Subcutaneous abdominal adipose tissue (tissue), 5 donors: ENCODE data around the gene DHRSX.

Experiments
- H3K27ac ChIP-seq: one replicate; pipeline ENCODE4 v1.7.0; 2013; ENCODE audit warnings: low read depth, mild to moderate bottlenecking, inconsistent platforms, low read length, moderate library complexity
- H3K27me3 ChIP-seq, 5 donors: one replicate each; pipeline ENCODE4 v1.7.0; 2013; ENCODE audit warnings: low read length in 5 of 5, inconsistent platforms in 1 of 5; ENCODE audit not compliant: control insufficient read depth in 5 of 5, insufficient read depth in 4 of 5
- H3K36me3 ChIP-seq, 5 donors: one replicate each; pipeline ENCODE4 v1.7.0; 2013; ENCODE audit warnings: low read length in 5 of 5; ENCODE audit not compliant: control insufficient read depth in 5 of 5, insufficient read depth in 5 of 5
- H3K4me1 ChIP-seq, 5 donors: one replicate each; pipeline ENCODE4 v1.7.0; 2013; ENCODE audit warnings: low read length in 5 of 5, mild to moderate bottlenecking in 3 of 5, moderate library complexity in 1 of 5; ENCODE audit not compliant: control insufficient read depth in 5 of 5, insufficient read depth in 5 of 5
- H3K4me3 ChIP-seq, 5 donors: one replicate each; pipeline ENCODE4 v1.7.0; 2013; ENCODE audit warnings: low read length in 5 of 5, low read depth in 1 of 5
- H3K9ac ChIP-seq, 5 donors: one replicate each; pipeline ENCODE4 v1.7.0; 2013; ENCODE audit warnings: low read length in 5 of 5, mild to moderate bottlenecking in 4 of 5, moderate library complexity in 3 of 5
- H3K9me3 ChIP-seq, 5 donors: one replicate each; pipeline ENCODE4 v1.7.0; 2013; ENCODE audit warnings: low read length in 5 of 5; ENCODE audit not compliant: control insufficient read depth in 5 of 5
- donor health status: healthy.
- donor health status: healthy.
- donor health status: healthy.
- donor health status: healthy.
- donor health status: healthy.

DHRSX gene

GRCh38 chrX:2187352-2188115 is 313.2 kb downstream of the DHRSX start:
- no peak overlapping the region for H3K27ac ChIP-seq
- H3K9ac ChIP-seq: no peak overlapping the region
- no peaks in the 10 kb centered on the region for H3K36me3 ChIP-seq
- peaks cover 0 to 19% (median 4%) of the 10 kb centered on the region in 5 donors for H3K9me3 ChIP-seq
- peaks cover 0 to 3% (median 0%) of the 10 kb centered on the region in 5 donors for H3K4me1 ChIP-seq
- no peak overlapping the region for H3K4me3 ChIP-seq
- H3K27me3 ChIP-seq: no peaks in the 10 kb centered on the region

- H3K36me3 ChIP-seq: no peaks in the 10 kb centered on the region
- peaks cover 0 to 10% (median 4%) of the 10 kb centered on the region in 5 donors for H3K9me3 ChIP-seq
- no peak overlapping the region for H3K9ac ChIP-seq
- H3K27me3 ChIP-seq: no peaks in the 10 kb centered on the region
- peaks cover 0 to 5% (median 0%) of the 10 kb centered on the region in 5 donors for H3K4me1 ChIP-seq
- H3K4me3 ChIP-seq: no peak overlapping the region
- no peak overlapping the region for H3K27ac ChIP-seq
Measured at GRCh38 chrX:2185341-2186082, 315.3 kb downstream of the DHRSX start.

- Histone ChIP-seq H3K4me3 (no peak overlapping the region), H3K9me3 (peaks cover 0 to 12% (median 0%) of the 10 kb centered on the region in 5 donors), H3K36me3 (no peaks in the 10 kb centered on the region), H3K27ac (no peak overlapping the region), H3K27me3 (no peaks in the 10 kb centered on the region), H3K9ac (no peak overlapping the region), H3K4me1 (peaks cover 0 to 5% (median 0%) of the 10 kb centered on the region in 5 donors)
Measured at GRCh38 chrX:2184089-2184488, 316.7 kb downstream of the DHRSX start.

- Histone ChIP-seq H3K9me3 (peaks cover 0 to 12% (median 0%) of the 10 kb centered on the region in 5 donors), H3K27ac (no peak overlapping the region), H3K36me3 (no peaks in the 10 kb centered on the region), H3K27me3 (no peaks in the 10 kb centered on the region), H3K4me3 (no peak overlapping the region), H3K9ac (no peak overlapping the region), H3K4me1 (peaks cover 0 to 5% (median 0%) of the 10 kb centered on the region in 5 donors)
Measured at GRCh38 chrX:2183193-2183725, 317.5 kb downstream of the DHRSX start.

- H3K36me3 ChIP-seq: no peaks in the 10 kb centered on the region
- H3K4me1 ChIP-seq: peaks cover 0 to 4% (median 0%) of the 10 kb centered on the region in 5 donors
- H3K4me3 ChIP-seq: no peak overlapping the region
- H3K27ac ChIP-seq: no peak overlapping the region
- H3K9me3 ChIP-seq: peaks cover 0 to 8% (median 2%) of the 10 kb centered on the region in 5 donors
- H3K27me3 ChIP-seq: peaks cover 0 to 3% (median 0%) of the 10 kb centered on the region in 5 donors
- no peak overlapping the region for H3K9ac ChIP-seq
Measured at GRCh38 chrX:2177541-2177940, 323.2 kb downstream of the DHRSX start.

GRCh38 chrX:2176733-2177132 is 324.0 kb downstream of the DHRSX start:
- no peak overlapping the region for H3K27ac ChIP-seq
- peaks cover 0 to 3% (median 0%) of the 10 kb centered on the region in 5 donors for H3K27me3 ChIP-seq
- H3K36me3 ChIP-seq: no peaks in the 10 kb centered on the region
- no peak overlapping the region for H3K9ac ChIP-seq
- H3K9me3 ChIP-seq: peaks cover 0 to 8% (median 2%) of the 10 kb centered on the region in 5 donors
- H3K4me3 ChIP-seq: no peak overlapping the region
- H3K4me1 ChIP-seq: peaks cover 0 to 4% (median 0%) of the 10 kb centered on the region in 5 donors

- peaks cover 0 to 3% (median 0%) of the 10 kb centered on the region in 5 donors for H3K27me3 ChIP-seq
- peaks cover 0 to 10% (median 2%) of the 10 kb centered on the region in 5 donors for H3K9me3 ChIP-seq
- no peaks in the 10 kb centered on the region for H3K36me3 ChIP-seq
- H3K27ac ChIP-seq: no peak overlapping the region
- peaks cover 0 to 4% (median 0%) of the 10 kb centered on the region in 5 donors for H3K4me1 ChIP-seq
- no peak overlapping the region for H3K9ac ChIP-seq
- H3K4me3 ChIP-seq: no peak overlapping the region
Measured at GRCh38 chrX:2176274-2176673, 324.5 kb downstream of the DHRSX start.

GRCh38 chrX:2172359-2172758 is 328.4 kb downstream of the DHRSX start:
- Histone ChIP-seq H3K9me3 (peaks cover 0 to 11% (median 2%) of the 10 kb centered on the region in 5 donors), H3K4me3 (no peak overlapping the region)

More at GRCh38 chrX:2172359-2172758, 328.4 kb downstream of the DHRSX start:
- H3K27ac ChIP-seq: no peak overlapping the region
- H3K9ac ChIP-seq: no peak overlapping the region
- H3K4me1 ChIP-seq: peaks cover 0 to 4% (median 0%) of the 10 kb centered on the region in 5 donors
- H3K27me3 ChIP-seq: peaks cover 0 to 3% (median 0%) of the 10 kb centered on the region in 5 donors
- H3K36me3 ChIP-seq: no peaks in the 10 kb centered on the region
